HUDEP-2 (cell line): ENCODE measurements around the gene VPS72.
"Not testable (repeated sequence)": the region's sequence is repeated elsewhere in the genome, so short reads cannot be mapped to it uniquely, and the experiment has no call there.

Source experiments
- DNase-seq, 76 experiments: peaks; one replicate each; lab custom pipeline; 2025; ENCODE audit not compliant: unreplicated experiment in 76 of 76; lab: John Stamatoyannopoulos, UW

VPS72 gene

GRCh38 chr1:151192047-151192446 lies 2.0 kb upstream of the VPS72 start:
- DNase-seq, result no peak

GRCh38 chr1:151188667-151189066 lies 1.3 kb downstream of the VPS72 start:
- DNase-seq, result not testable (repeated sequence)

DNA sequence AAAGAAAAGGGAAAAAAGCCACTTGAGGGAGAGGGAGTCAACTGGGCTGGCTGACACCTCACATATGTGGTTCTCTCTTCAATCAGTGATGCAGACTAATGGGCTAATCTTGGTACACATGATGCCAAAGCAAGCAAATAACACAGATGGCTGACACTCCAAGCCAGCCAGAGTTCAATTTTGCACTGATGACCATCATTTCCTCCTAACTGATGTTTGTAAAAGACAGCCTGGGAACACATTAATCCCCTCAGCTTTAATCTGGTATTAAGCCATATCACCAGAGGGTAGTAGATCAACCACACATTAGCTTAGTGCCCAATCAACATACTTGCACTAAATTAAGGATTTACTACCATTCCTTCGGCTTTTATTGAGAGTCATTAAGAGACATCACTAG lies 2.8 kb downstream of the VPS72 start:
- DNase-seq, result no peak

- no peak for DNase-seq
These were observed 5.8 kb downstream of the VPS72 start for GRCh38 chr1:151184211-151184610.

GRCh38 chr1:151176514-151177045 lies 13.4 kb downstream of the VPS72 start:
- no peak for DNase-seq

DNA sequence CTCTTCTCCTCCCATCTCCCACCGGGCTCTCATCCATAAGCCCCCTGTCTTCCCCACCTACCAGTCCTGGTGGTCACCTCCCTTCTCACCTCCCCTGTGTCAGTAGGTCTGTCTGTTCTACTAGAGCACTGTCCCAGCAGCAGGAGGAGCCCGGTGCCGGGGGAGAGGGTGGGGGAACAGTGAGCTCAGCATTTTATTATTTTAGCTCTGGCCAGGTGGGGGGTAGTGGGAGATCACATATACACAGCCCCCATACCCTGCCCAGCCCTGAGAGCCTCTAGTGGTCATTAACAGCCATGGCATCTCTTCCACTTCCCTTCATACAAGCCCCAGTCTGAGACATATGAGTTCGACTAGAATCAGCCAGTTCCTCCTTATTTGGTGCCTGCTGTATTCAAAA lies 14.1 kb downstream of the VPS72 start, which contains the start of gene TMOD4:
TMOD4 (minus strand) TSS at position 119 of the 400 bp plus-strand sequence. CDS start 1,106 bp downstream, outside the sequence.
- peak in 2 of 76 experiments; percentile 11 to 16 for DNase-seq

DNA sequence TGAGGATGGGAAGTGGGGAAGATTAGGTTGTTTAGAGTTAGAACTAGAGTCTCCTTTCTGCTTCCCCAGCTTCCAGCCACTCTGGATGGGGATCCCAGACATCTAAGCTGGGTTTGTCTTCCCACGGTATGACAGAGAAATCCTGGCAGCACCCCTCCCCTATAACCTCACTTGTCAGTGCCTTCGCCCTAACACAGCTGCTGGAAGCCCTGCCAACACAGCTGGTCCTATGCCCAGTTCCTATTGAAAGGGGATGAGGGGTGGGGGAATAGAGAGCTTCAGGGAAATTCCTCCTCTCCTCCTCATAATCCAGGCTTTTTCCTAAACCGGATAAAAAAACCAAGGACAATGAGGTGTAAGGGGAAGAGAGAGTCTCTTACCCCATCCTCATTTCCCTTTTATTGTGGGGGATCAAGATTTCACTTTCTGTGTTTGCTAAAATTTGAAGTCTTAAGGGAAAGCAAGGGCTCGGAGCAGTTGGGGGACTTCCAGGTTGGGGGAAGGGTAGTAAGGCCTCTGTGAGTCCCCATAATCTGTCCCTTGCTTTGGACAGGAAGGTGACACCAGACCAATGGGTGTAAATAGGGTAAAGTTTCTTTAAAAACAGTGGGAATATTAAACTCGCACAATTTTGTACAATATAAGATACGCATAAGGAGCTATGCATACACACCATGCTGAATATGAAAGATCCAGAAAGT lies 14.8 kb downstream of the VPS72 start:
- no peak for DNase-seq

GRCh38 chr1:151171190-151171589 lies 18.8 kb downstream of the VPS72 start:
- DNase-seq, result no peak

GRCh38 chr1:151167116-151167515 lies 22.9 kb downstream of the VPS72 start:
- no peak for DNase-seq

DNA sequence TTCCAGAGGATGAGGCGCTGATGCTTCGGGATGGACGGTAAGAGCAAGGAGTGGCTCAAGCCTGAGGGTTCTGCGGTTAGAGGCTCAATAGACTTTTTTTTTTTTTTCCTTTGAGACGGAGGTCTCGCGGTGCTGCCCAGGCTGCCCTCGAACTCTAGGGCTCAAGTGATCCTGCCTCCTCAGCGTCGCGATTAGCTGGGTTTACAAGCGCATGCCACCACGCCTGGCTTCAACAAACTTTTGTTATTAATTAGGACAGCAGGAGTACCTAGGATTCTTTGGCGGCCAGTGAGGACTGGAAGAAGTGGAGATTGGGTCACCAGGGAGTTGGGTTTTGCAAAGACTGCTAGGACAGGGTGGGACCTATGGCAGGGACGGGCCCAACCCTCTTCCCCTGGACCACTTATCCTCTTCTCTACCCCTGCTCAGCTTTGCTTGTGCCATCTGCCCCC lies 23.5 kb downstream of the VPS72 start:
- peak in 3 of 76 experiments; percentile 6 to 28 (median 18) for DNase-seq

DNA sequence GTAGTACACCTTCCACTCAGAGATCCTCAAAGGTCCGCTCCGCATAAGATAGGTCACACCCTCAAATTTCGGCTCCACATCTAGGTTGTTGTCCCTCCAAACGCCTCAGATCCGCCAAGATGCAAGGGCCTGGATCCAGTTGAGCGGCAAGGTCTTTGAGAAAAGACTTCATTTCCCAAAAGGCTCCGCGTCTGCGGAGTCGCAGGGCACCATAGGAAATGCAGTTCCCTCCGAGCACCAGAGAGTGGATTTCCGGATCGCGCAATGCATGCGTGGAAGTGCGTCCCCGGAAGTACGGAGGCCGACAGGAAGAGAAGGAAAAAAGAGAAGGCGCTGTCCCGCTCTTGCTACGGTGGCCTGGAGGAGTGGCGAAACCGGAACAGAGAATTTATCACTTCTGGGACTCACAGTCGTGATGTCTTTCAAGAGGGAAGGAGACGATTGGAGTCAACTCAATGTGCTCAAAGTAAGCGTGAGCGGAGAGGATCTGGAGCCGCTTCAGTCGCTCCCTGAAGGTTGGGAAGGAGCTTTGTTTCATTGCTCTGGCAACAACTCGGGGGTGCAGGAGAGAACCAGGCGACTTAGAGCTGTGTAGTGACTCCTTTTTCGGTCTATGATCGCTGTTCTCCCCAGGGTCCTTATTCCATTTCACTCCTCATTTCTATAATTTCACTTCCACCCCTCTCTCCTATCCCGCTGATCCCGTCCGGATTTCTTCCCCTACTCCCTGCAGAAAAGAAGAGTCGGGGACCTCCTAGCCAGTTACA lies 24.1 kb downstream of the VPS72 start, which contains the start of the genes LYSMD1 and SCNM1:
LYSMD1 (minus strand) TSS at position 165 of the 767 bp plus-strand sequence. CDS start 644 bp downstream, outside the sequence.
SCNM1 (plus strand) TSS at position 407 of the 767 bp plus-strand sequence; CDS start at position 416, 9 bp downstream.
- DNase-seq, result peak in 75 of 76 experiments; percentile 69 to 98 (median 95)

GRCh38 chr1:151165281-151165737 lies 24.7 kb downstream of the VPS72 start:
- DNase-seq, result peak in 4 of 76 experiments; percentile 10 to 59 (median 34)

DNA sequence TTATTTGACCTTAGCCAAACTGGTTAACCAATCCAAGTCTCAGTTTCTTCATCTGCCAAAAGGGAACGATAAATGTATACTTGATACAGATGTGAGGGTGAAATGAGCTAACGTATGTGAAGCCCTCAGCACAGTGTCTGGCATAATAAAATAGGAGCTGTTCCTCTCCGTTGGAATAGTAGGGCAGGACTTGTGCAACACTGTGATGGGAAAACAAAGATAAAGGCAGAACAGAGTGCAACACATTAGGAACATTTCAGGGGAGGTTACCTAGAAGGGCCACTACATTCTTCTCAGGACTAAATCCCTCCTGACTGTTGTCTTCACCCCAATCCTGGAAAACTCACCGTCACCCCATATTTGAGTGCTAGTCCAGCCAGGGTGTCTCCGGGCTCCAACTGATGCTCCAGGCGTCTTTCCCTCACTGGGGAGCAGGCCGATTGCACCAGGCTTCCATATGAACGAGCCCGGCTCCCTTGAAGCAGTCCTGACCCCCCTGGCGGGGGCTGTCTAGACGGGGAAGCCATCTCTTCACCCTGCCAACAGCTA lies 25.2 kb downstream of the VPS72 start:
- DNase-seq, result peak in 1 of 76 experiments; percentile 5

GRCh38 chr1:151159373-151159772 lies 30.6 kb downstream of the VPS72 start:
- DNase-seq, result no peak

DNA sequence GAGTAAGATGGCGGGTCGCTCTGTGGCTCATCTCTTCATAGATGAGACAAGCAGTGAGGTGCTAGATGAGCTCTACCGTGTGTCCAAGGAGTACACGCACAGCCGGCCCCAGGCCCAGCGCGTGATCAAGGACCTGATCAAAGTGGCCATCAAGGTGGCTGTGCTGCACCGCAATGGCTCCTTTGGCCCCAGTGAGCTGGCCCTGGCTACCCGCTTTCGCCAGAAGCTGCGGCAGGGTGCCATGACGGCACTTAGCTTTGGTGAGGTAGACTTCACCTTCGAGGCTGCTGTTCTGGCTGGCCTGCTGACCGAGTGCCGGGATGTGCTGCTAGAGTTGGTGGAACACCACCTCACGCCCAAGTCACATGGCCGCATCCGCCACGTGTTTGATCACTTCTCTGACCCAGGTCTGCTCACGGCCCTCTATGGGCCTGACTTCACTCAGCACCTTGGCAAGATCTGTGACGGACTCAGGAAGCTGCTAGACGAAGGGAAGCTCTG lies 31.2 kb downstream of the VPS72 start:
- no peak for DNase-seq

DNA sequence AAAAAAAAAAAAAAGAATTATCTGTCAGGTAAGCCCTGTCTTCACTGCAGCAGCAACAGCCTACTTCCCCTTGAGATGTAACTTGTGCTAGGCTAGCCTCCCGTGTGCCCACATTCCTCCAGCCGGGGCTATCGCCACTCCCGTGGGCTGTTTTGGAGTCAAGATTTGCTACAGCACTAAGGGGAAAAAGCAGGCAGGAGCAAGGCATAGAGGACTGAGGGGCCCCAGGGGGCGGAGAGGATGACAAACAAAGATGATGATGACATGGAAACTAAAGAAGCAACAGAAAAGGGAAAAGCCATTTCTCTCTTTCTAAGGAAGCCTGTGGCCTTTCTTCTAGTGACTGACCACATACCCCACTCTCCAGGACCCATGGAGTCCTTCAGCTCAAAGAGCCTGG lies 31.7 kb downstream of the VPS72 start:
- DNase-seq, result no peak

GRCh38 chr1:151157067-151157531 lies 32.9 kb downstream of the VPS72 start:
- DNase-seq, result no peak

DNA sequence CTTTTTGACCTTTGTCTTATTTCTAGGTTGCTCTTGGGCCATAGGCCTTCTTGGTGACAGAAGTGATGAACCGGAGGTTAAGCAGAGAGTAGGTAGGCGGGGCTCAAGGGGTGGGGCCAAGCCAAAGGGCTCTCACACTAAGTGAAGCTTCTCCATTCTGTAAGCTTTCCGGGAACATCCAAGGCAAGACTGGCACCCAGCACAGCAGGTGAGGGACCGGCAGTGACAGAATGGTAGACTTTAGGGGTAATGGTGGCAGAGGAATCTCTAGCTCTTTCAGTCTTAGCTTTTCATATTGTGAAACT lies 33.5 kb downstream of the VPS72 start, which contains the start of gene TNFAIP8L2:
TNFAIP8L2 (plus strand) TSS at position 135 of the 305 bp plus-strand sequence. CDS start 2,049 bp downstream, outside the sequence.
- DNase-seq, result peak in 30 of 76 experiments; percentile 5 to 61 (median 18)

GRCh38 chr1:151147665-151148064 lies 42.3 kb downstream of the VPS72 start:
- DNase-seq, result peak in 10 of 76 experiments; percentile 5 to 28 (median 13)

DNA sequence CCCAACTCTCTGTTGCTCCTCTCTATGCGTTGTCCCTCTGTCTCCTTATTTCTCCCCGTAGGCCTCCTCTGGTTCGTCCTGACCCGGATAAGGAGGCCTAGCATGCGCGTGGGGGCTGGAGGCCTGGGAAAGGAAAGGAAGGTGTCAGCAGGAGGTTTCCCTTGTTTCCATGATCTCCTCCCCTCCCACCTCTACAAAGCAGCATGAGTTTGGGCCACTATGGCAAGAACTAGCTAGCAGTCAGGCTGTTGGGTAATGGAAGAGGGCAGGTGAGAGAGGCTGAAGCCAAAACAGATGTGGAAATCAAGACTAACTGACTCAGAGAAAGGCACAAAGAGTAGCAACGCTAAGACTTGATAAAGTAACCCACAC lies 42.9 kb downstream of the VPS72 start:
- no peak for DNase-seq
